NCI-H2227 (cell line): ENCODE measurements around the gene ABCC8.
"Not testable (repeated sequence)": the region's sequence is repeated elsewhere in the genome, so short reads cannot be mapped to it uniquely, and the experiment has no call there.

Source experiments
- DNase-seq: peaks from one replicate; lab custom pipeline; 2025; ENCODE audit not compliant: unreplicated experiment; lab: John Stamatoyannopoulos, UW

ABCC8 gene

DNA sequence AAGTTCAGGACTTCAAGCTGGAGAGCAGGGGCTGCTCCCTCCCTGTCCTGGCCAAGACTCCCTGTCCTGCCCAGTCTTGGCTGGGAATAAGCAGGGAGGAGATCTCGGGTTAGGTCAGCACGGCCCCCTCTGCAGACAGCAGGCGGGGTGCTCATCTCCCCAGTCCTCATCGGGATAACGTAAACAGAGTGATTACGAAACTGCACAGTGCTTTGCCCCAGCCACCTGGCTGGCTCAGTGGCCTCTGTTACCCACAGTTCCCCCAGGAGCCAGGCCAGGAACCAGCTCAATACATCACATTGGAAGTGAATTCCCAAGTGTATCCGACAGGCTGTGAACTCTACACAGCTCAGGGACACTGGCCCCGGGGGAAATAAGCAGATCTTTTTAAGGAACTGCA, 45.5 kb downstream of the ABCC8 start:
- DNase-seq = no peak

DNA sequence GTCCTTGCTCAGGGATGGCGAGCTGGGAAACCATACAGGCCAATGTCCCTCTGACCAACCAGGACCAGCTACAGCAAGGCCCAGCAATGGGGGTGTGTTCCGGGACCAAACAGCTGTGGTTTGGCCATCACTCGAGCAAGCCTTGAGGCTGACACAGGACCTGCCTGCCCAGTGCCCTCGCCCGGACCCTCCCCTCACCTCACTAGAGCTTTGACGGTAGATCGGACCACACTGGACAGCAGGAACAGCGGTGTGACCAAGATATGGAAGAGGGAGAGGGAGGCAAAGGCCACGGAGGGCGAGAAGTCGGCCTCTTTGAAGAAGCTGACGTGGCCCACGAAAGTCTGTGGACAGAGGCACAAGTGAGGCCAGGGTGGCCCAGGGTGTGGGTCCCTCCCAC, 46.0 kb downstream of the ABCC8 start:
- no peak for DNase-seq

DNA sequence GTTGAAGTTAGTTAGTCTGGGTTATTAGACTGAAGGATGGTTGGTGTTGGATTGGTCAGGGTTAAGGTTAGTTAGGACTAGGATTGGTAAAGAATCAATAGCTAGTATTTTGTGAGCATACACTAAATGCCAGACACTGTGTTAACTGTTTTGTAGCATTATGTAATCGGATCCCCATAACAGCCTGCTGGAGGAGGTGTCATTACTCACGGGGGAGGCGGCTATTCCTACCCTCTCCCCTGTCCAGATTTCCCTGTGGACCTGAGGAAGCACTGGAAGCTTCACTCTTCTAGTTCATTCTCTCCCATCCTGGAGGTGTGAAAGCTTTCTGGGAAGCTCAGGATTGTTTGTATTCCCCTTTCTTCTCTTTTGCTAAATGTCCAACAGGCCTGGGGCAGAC, 47.7 kb downstream of the ABCC8 start:
- DNase-seq = no peak

DNA sequence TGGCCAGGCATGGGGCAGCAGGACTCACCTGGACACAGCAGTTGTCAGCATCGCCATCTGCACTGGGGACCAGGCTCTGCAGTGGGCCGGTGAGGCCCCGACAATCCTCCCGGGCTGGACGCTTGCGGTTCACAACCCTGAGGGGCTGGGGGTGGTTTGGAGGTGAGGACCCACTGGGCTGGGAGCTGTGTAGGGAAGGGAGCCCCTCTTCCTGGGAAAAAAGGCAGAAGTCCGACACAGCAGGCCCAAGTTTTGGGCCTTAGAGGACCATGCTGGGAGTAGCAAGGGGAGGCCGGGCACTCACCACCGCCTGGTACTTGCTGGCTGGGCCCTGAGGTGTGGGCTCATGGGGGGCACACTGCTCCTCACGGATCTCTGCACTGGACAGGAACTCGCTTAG, 48.4 kb downstream of the ABCC8 start:
- no peak for DNase-seq

DNA sequence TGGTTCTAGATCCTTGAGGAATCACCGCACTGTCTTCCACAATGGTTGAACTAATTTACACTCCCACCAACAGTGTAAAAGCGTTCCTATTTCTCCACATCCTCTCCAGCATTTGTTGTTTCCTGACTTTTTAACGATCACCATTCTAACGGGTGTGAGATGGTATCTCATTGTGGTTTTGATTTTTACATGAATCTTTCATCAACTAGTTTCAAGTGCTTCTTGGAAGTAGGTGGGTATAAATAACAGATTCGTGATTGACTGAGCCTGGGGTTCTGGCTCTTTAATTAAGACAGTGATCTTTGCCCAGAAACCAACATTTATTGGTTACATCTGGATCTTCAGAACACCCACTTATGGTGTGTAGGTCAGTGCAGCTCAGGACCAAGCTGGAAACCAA, 50.4 kb downstream of the ABCC8 start:
- not testable (repeated sequence) for DNase-seq

DNA sequence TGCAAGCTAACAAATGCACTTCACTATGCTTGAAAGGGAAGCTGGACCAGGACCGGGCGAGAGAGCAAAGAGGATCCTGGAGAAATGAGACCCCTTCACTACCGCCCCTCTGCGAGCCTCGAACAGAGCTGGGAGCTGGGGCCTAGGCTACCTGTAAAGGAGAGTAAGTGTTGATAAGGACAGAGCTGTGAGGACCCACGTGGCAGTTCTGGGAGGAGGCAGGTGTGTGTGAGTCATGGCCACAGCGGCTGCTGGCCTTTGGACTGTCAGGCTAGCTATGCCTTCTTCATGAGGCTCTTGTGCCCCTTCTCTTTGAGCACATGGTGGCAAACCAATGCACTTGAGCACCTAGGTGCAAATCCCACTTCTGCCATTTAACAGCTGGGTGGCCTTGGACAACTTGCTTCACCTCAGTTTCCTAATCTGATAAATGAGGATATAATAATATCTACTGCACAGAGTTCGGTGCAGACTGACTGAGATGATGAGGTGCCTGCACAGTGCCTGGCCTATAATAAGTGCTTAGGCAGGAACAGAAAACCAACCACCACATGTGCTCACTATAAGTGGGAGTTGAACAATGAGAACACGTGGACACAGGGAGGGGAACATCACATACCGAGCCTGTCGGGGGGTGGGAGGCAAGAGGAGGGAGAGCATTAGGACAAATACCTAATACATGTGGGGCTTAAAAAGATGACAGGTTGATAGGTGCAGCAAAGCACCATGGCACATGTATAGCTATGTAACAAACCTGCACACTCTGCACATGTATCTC, 52.9 kb downstream of the ABCC8 start:
- DNase-seq = peak; percentile 11

DNA sequence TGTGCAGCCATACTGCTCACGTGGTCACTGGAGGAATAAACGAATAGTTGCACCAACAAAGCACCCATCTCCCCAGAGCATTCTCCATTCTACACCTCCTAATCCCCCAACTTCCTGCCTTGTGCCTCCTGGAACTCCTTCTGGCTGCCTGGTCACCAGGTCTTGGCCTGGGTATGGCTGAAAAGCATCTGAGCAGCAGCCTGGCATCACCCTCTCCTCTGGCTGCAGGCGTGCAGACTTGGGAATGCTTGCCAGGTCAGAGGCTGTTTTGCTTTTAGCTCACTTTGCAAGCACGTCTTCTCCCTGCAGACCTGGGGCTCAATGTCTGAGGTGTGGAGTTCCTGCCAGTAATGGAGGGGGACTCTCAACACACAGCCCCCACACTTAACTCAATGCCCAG, 54.9 kb downstream of the ABCC8 start:
- DNase-seq = no peak

DNA sequence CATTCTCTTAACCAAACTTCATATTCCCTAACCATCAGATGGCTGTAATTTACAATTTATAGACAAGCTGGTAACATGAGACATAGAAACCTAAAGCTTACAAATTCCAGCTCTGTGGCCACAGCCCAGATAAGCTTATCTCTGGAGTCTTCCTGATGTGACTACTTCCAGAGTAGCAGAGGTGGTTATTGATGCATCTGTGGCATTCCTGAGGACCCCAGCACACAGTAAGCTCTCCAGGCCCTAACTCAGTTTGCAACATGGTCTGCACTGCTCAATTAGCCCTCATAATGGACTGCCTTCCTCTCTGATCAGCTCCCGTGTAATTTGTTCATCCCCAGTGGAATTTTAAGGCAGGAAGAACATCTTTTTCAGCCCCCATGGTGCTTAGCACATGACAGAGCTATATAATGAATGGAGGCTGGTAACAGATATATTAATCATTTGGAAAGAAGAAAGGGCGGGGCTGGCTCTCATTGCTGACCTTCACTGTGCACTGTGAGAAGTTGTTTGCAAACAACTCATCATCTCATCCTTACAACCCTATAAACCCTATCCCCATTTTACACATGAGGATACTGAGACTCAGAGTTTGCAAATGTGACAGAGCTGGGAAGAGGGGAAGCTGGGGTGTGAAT, 58.1 kb downstream of the ABCC8 start:
- DNase-seq = no peak

DNA sequence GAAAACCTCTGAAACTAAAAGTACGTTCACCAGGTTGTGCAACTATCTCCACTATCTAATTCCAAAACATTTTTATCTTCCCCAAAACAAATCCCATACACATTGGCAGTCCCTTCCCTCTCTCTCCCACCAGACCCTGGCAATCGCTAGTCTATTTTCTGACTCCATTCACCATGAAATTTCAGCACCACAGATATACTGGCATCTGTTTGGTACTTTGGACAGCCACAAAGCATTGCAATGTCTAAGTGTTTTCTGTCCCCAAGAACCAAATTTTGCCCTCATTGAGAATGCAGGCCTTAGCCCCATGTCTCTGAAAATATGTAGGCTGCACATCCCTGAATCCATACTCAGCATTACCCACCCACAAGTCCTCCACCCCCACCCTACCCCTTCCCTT, 60.2 kb downstream of the ABCC8 start:
- DNase-seq = no peak

DNA sequence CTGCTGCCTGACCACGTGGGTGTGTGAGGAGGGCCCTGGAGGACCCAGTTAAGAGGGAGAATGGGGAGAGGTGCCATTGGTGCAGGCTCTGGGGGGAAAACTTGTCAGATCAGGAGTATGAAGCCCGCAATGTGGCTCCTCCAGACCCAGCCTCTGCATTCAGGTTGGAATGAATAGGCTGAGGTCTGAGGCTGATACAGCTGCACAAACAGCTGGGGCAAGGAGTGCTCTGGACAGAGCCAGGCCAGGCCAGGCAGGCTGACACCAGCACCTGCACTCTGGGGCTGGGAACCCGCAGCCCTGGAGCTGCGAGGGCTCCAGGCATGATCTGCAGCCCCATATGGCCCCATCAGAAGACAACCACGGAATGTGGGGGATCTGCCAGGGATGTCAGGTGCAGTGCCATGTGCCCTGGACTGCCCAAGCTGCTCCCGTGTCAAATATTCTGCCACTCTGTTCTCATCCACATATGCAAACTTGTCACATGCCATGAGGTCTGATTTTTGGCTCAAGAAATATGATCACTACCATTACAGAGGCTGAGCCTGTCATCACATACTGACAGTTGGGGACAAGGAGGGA, 61.0 kb downstream of the ABCC8 start:
- no peak for DNase-seq

DNA sequence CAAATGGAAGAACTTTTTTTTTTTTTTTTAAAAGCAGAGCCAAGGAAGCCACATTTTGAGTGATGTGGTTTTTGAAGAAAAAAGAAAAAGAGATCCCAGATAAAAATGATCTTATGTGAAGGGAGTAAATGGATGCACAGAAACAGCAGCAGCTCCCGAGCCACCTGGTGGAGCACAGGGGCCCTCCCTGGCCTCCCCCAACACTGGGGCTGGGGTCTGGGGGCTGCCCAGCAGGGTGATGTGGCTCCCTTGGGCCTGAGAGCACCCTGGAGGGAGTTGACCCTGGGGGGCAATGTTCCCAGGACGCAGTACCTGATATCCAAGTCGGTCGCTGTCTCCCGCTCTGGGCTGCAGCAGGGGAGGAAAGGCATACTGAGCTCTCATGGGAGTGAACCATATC, 61.7 kb downstream of the ABCC8 start:
- DNase-seq = no peak

DNA sequence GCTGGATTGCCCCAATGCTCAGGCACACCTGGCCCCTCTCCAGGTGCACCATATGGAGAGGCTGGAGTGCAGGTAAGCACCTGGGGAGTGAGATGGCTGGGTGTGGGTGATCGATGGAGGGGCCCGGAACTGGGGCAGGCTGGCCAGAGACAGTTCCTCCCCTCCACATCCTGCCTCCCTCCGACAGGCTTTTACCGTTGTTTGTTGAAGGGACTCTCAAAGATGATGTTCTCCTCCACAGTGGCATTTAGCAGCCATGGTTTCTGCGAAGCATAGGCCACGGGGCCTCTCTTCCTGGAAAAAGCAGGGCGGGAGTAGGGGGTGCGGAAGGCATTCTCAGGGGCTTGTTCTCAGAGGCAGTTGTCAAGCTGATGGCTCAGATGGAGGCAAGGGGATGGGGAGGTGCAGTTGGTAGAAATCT, 62.3 kb downstream of the ABCC8 start:
- DNase-seq = no peak

DNA sequence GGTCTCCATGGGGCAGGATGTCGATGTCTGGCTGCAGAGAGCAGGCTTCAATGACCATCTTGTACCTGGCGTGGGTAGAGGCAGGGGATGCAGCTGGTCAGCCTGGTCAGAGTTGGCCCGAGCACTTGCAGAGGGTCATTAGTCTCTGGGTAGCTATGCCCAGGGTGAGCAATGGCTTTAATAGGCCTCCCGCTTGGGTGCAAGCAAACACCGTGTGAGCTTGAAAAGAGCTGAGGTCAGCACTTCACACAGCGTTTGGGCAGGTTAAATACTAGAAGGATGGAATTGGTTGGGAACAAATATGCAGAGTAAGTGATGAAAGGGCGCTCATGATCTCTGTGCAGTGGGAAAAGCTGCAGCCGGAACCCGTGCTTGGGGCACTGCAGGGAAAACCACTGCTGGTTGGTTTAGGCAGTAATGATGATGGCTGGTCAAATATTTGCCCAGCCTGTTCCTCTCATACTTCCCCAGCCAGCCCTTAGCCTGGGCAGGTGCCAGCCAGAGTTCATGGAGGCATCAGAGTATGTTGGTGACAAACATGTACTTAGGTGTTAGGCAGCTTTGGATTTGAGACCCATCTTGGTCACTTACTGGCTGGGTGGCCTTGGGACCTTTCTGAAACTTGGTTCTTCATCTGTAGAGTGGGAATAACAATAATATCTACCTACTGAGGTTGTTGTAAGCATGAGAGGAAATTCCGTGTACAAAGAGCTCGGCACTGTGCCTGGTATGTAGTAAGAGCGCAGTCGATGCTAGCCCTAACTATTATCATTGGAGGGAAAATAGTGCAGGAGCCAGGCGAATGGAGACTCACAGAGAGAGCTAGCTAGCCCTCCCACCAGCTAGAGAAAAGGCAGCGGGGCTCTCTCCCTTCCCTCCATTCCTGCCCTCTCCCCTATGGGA, 63.0 kb downstream of the ABCC8 start:
- no peak for DNase-seq

DNA sequence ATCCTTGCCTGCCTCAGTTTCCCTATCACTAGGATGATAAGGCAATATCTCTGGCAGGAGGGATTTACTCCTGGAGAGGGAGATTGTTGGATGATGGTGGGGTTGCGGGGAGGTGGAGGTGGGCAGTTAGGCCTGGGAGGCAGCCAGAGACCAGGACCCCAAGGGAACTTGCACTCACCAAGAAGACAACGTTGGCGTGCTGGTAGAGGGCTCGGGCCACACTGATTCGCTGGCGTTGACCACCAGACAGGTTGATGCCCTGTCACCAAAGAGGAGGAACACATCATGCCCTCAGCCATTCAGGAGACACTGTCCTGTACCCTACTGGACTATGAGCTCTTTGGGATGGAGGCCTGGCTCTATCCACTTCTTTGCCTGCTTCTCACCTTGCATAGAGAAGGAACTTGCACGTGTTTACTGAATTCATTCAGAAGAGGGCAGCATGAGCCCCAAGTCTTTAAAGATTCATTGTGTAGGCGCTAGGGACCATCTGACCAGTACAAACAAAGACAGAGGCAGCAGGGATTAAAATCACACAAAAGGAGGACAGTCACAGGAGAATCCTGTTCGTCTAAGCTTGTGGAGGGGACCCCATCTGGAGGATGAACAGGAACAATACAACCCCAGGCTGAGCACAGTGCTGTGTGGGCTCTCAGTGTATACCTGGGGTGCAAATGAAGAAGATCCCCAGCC, 64.0 kb downstream of the ABCC8 start:
- DNase-seq = no peak

DNA sequence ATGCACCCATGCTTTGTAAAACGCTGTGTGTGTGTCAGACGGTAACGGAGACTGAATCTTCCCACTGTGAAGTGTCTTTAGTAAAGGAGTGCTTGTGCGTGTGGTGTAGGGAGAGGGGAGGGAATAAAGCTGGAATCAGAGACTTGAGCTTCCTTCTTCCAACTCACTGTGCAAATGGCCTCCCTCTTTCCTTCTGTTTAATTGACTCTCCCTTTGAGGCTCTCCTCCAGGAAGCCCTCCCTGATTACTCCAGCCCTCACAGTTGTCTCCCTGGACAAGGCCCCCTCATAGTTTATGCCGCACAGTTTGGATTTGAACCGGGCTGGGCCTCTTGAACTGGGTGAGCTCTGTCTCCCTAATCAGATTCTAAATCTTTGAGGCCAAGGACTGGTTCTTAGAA, 65.2 kb downstream of the ABCC8 start:
- no peak for DNase-seq

DNA sequence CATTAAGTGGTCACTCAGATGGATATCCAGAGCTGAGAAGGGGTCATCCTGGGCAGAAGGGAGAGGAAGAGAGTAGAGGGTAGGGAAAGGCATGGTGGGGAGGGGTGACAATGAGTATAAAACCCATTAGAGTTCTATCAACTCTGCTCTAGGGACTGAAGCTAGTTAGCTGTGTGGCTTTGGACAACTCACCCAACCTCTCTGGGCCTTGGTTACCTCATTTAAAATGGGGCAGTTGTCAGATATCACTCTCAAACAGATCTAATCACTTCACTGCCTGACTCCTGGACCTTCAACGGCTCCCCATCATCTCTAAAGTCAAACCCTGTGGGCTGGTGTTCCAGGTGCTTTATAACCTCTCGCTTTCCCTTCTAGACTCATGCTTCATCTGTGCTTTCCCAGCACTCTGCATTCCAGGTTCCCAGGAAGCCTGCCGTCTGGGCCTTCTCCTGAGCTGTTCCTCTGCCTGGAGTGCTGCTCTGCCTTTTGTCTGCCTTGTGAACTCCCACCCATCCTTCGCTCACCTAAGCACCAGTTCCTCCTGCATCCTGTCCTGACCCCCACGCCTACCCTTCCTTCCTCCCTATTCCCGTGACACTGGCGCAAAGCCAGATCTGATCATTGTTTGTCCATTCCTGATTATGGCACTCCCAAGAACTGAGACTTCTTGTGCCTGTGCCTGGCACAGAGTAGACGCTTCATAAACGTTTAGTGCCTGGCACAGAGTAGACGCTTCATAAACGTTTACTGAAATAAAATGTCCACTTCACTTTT, 65.9 kb downstream of the ABCC8 start:
- no peak for DNase-seq

DNA sequence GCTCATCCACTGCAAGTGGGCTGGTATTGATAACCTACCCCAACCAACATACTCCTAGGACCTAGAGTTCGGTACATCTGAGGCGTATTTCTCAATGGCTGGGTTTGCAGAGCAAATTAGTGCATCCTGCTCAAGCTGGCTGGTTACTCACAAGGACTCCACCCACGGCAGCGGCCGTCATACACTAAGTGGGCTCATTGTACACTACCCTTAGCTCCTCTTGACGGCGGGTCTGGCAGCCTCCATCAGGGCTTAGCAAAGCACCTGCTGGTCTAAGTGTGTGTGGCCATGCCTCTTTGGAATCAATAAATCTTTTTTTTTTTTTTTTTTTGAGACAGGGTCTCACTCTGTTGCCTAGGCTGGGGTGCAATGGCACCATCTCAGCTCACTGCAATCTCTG, 68.0 kb downstream of the ABCC8 start:
- DNase-seq = no peak

DNA sequence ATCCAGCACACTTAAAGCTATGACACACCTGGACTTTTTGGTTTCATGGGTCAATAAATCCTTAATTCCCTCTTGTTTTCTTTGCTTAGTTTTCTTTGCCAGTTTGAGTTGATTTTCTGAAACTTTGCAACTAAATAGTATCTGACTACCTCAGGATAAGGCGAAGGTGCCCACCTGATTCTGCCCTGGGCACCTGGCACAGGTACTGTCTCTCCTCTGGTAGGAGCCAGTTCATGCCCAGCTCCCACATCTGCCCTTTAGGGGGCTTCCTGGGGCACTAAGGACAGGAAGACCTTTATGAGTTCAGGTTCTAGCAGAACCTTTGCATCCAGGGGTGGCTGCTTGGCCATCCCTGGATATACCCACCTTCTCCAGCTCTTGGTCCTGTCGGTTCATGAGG, 68.6 kb downstream of the ABCC8 start:
- DNase-seq = no peak

DNA sequence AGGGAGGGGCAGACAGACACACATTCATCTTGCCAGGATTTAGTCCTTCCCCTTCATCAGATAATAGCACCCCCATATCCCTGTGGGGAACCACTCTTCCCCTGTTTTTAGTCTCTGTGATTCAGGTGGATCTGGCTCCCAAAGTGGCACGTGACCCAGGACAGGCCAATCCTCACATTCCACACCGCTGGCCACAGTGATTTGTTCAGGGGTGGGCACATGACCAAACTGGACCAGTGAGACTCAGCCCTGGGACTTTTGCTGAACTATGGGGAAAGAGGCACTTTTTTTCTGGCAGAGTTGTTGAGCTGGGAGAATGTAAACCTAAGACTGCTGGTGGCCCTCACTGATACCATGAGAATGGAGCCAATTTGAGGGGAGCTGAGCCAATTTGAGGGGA, 69.1 kb downstream of the ABCC8 start:
- DNase-seq = no peak

DNA sequence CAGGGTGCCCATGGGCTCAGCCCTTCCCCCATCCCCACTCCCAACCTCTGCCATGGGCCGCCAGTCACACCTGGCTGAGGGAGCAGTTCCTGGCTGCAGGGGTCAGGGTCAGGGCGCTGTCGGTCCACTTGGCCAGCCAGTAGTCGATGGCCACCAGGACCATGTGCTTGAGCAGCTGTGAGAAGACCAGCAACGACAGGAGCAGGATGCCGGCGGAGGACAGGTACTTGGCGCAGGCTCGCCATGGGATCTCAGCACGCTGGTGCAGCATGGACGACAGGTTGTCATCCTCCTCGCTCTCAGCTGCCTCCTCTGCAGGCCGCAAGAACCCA, 69.9 kb downstream of the ABCC8 start:
- DNase-seq = no peak
